HG02759 (cell line): Measurements from ENCODE around the gene CASZ1.

Experiments
- ATAC-seq: cut with Tn5 transposase; IDR thresholded peaks from one replicate; pipeline ENCODE4 v1.9.1; 2021; ENCODE audit warnings: mild to moderate bottlenecking, moderate library complexity; ENCODE audit not compliant: unreplicated experiment

The CASZ1 gene

GRCh38 chr1:10630661-10631120 is 165.8 kb downstream of the CASZ1 start:
- ATAC-seq: no peak

GRCh38 chr1:10629816-10630571 is 166.5 kb downstream of the CASZ1 start:
- ATAC-seq: no peak

GRCh38 chr1:10629091-10629815 is 167.2 kb downstream of the CASZ1 start:
- ATAC-seq: no peak

- ATAC-seq: no peak
Observed at GRCh38 chr1:10628685-10629084, 167.8 kb downstream of the CASZ1 start.

GRCh38 chr1:10626791-10627410 is 169.5 kb downstream of the CASZ1 start:
- no peak for ATAC-seq

- ATAC-seq: no peak
Observed at GRCh38 chr1:10626131-10626731, 170.2 kb downstream of the CASZ1 start.

GRCh38 chr1:10625554-10625953 is 170.9 kb downstream of the CASZ1 start:
- no peak for ATAC-seq

GRCh38 chr1:10625076-10625475 is 171.4 kb downstream of the CASZ1 start:
- ATAC-seq: no peak

- no peak for ATAC-seq
Observed at GRCh38 chr1:10624256-10625050, 172.0 kb downstream of the CASZ1 start.

- no peak for ATAC-seq
Observed at GRCh38 chr1:10623686-10624145, 172.7 kb downstream of the CASZ1 start.

GRCh38 chr1:10622910-10623685 is 173.3 kb downstream of the CASZ1 start:
- no peak for ATAC-seq

- no peak for ATAC-seq
Observed at GRCh38 chr1:10621906-10622305, 174.5 kb downstream of the CASZ1 start.

GRCh38 chr1:10620776-10621175 is 175.7 kb downstream of the CASZ1 start:
- ATAC-seq: no peak

- ATAC-seq: no peak
Observed at GRCh38 chr1:10617931-10618885, 178.2 kb downstream of the CASZ1 start.

- no peak for ATAC-seq
Observed at GRCh38 chr1:10617318-10617717, 179.1 kb downstream of the CASZ1 start.

GRCh38 chr1:10616696-10617095 is 179.8 kb downstream of the CASZ1 start:
- ATAC-seq: no peak

GRCh38 chr1:10615932-10616671 is 180.3 kb downstream of the CASZ1 start:
- no peak for ATAC-seq

- no peak for ATAC-seq
Observed at GRCh38 chr1:10615332-10615731, 181.1 kb downstream of the CASZ1 start.
